Measurements from ENCODE around the gene METTL2A.
A peak's percentile ranks its signal among the peaks of the same experiment; 100 is the strongest.
"Not testable (repeated sequence)": the region's sequence is repeated elsewhere in the genome, so short reads cannot be mapped to it uniquely, and the experiment has no call there.

Gene METTL2A

DNA sequence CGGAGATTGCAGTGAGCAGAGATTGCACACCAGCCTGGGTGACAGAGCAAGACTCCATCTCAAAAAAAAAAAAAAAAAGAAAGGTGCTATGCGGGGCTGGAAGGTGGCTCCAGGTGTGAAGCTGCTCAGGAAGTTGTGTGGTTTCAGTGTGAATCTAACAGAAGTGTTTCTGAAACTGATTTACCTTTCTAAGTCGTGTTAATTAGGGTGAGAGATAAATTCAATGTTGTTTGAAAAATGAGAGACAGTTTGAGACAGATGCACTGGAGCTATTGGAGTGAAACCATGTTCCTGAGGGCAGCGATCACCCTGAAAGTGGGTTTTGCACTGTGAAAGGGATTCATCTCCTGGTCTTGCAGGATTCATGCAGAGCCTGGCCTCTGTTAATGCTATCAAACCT is 30.0 kb downstream of the METTL2A start:
- peaks cover 13% of the 10 kb centered on the region for H3K36me3 Mint-ChIP-seq (ENCODE audit: low read depth)
- H3K27me3 Mint-ChIP-seq; H3K4me1 Mint-ChIP-seq (ENCODE audit: low read depth); intact Hi-C loops (cut with micrococcal nuclease); H3K9me3 Mint-ChIP-seq; H3K27ac Mint-ChIP-seq; H3K4me3 Mint-ChIP-seq: not testable (repeated sequence)

DNA sequence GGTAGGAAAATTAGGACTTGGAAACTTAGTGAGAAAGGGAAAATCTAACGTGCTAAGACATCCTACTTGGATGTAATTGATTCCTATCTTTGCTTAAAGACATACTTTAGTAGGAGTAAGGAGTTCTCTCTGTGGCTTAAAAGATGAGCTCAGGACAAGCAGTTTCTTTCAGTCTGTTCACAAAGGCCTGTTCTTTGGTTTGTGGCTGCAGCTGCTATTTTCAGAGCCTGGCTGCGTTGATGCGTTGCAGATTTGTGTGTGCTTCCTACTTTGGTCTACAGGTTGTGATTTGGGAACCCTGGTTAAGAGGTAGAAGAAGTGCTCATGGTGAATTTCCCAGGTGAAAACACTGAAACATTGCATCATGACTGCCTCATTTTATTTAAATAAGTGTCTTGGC is 30.4 kb downstream of the METTL2A start:
- intact Hi-C loops (cut with micrococcal nuclease); H3K36me3 Mint-ChIP-seq (ENCODE audit: low read depth); H3K4me1 Mint-ChIP-seq (ENCODE audit: low read depth); H3K27ac Mint-ChIP-seq; H3K4me3 Mint-ChIP-seq; H3K27me3 Mint-ChIP-seq; H3K9me3 Mint-ChIP-seq: not testable (repeated sequence)

DNA sequence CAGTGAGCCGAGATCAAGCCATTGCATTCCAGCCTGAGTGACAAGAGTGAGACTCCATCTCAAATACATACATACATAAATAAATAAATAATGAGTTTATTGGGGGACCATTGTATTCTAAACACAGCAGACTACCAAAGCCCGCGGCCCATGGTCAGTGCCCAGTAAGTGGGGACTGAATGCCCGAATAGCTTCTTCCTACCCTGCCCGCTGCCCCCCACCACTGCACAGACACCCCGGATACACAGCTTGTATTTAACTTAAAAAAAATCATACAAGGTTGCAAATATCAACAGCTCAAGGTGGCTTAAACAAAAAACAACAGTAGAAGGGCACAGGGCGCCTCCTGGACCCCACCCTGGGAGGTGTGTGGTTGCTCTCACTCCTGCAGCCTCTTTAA is 32.3 kb downstream of the METTL2A start:
- Mint-ChIP-seq H3K4me1 (ENCODE audit: low read depth) (peaks cover 6% of the 10 kb centered on the region), H3K36me3 (ENCODE audit: low read depth) (no peaks in the 10 kb centered on the region), H3K9me3 (no peaks in the 10 kb centered on the region), H3K27ac (no peak overlapping the region), H3K4me3 (no peak overlapping the region), H3K27me3 (no peaks in the 10 kb centered on the region)
- intact Hi-C loops (cut with micrococcal nuclease): no loop called here

DNA sequence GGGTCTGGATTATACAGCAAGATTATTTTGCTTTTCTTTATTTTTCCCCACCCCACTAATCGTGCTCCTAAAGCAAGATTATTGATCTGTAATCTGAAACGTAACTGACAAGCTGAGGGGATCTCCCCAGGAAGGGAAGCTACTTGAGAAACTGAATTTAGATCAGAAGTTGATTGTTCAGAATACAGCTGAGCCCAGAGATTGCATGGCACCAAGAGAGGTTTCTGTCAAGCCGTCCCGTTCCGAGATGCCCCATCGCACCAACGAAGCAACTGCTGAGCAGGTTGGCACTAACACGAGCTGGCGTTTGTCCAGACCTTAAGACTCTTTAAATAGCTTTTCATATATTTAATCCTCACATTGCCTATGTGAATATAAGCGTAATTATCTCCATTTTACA is 34.8 kb downstream of the METTL2A start:
- intact Hi-C loops (cut with micrococcal nuclease); H3K27ac Mint-ChIP-seq; H3K9me3 Mint-ChIP-seq; H3K4me3 Mint-ChIP-seq; H3K36me3 Mint-ChIP-seq (ENCODE audit: low read depth); H3K27me3 Mint-ChIP-seq; H3K4me1 Mint-ChIP-seq (ENCODE audit: low read depth): not testable (repeated sequence)

DNA sequence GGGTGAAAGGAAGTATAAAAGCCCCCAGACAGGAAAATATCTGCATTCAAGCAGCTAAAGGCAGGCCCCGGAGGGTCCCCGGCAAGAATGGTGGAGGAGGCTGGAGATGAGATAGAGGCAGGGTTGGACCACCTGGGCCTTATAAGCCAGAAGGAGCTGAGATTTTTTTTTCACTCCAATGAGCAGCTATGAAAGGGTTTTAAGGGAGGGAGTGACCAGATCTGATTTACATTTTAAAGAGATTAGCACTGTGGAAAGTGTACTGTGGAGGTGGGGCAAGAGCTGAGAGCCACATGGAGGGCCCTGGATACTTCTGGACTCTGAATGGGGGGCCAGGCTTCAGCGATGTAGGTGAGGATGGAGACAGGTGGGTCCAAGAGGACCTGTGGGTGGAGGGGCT is 40.7 kb downstream of the METTL2A start:
- H3K9me3 Mint-ChIP-seq; H3K4me1 Mint-ChIP-seq (ENCODE audit: low read depth); H3K27me3 Mint-ChIP-seq; H3K27ac Mint-ChIP-seq; intact Hi-C loops (cut with micrococcal nuclease); H3K4me3 Mint-ChIP-seq; H3K36me3 Mint-ChIP-seq (ENCODE audit: low read depth): not testable (repeated sequence)

DNA sequence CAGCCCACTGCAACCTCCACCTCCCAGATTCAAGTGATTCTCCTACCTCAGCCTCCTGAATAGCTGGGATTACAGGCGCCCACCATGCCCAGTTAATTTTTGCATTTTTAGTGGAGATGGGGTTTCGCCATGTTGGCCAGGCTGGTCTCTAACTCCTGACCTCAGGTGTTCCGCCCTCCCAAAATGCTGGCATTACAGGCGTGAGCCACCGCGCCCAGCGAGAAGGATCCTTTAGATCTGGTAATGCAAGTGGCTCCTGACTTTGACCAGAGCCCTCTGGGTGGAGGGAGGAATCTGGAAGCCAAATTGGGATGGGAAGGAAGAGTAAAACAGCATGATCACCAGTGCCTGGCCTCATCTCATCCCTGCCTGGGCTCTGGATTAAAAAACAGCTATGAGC is 41.6 kb downstream of the METTL2A start:
- H3K27ac Mint-ChIP-seq; H3K27me3 Mint-ChIP-seq; intact Hi-C loops (cut with micrococcal nuclease); H3K9me3 Mint-ChIP-seq; H3K36me3 Mint-ChIP-seq (ENCODE audit: low read depth); H3K4me1 Mint-ChIP-seq (ENCODE audit: low read depth); H3K4me3 Mint-ChIP-seq: not testable (repeated sequence)

DNA sequence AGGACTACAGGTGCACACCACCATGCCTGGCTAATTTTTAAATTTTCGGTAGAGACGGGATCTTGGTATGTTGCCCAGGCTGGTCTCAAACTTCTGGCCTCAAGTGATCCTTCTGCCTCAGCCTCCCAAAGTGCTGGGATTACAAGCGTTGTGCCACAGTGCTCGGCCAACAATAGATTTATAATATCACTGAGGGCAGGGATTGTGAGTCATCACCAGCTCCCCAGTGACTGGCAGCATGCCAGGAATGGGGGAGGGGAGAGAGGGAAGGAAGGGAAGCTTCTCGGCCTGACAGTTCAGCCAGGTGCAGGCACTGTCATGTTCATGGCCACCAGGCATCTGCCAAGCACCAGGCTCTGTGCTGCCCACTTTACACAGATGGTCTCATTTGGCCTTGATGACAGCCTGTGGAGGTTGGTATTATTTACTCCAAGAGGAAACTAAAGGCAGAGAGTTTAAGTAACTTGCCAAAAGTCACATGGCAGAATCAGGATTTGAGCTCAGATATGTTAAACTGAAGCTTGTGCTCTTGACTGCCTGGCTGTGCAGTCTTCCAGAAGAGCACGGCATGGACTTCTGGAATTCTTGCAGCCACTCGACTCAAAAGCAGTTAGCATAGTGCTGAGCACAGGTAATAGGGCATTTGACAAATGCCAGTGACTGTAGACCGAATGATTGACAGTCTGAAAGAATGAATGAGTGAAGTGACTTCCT is 47.1 kb downstream of the METTL2A start:
- H3K4me3 Mint-ChIP-seq; H3K36me3 Mint-ChIP-seq (ENCODE audit: low read depth); H3K27me3 Mint-ChIP-seq; H3K9me3 Mint-ChIP-seq; H3K4me1 Mint-ChIP-seq (ENCODE audit: low read depth); intact Hi-C loops (cut with micrococcal nuclease): not testable (repeated sequence)
- peak overlapping the region; percentile 27 for H3K27ac Mint-ChIP-seq

DNA sequence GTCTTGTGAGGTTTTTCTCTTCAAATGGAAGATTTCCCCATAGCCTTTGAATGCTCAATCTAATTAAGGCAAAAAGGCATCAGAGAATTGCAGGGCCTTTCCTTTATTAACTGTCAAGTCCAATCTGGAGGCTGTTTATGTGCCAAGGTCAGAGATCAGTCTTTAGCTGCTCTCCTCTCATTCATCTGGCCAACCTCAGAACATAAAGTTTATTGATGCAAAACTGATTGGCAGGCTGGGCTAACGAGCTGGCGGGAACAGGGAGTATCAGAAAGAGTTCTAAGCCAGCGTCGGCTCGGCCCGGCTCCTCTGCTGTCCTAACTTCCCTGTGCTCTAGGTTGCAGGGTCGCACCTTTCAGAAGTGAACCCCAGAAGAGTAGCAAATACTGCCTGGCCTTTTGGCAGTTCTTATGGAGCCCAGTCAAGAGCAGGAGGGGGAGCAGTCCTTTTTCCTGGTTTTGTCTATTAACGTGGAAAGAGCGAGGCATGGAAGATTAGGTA is 47.7 kb downstream of the METTL2A start:
- H3K4me3 Mint-ChIP-seq; H3K27me3 Mint-ChIP-seq; H3K9me3 Mint-ChIP-seq; intact Hi-C loops (cut with micrococcal nuclease); H3K36me3 Mint-ChIP-seq (ENCODE audit: low read depth); H3K4me1 Mint-ChIP-seq (ENCODE audit: low read depth); H3K27ac Mint-ChIP-seq: not testable (repeated sequence)

DNA sequence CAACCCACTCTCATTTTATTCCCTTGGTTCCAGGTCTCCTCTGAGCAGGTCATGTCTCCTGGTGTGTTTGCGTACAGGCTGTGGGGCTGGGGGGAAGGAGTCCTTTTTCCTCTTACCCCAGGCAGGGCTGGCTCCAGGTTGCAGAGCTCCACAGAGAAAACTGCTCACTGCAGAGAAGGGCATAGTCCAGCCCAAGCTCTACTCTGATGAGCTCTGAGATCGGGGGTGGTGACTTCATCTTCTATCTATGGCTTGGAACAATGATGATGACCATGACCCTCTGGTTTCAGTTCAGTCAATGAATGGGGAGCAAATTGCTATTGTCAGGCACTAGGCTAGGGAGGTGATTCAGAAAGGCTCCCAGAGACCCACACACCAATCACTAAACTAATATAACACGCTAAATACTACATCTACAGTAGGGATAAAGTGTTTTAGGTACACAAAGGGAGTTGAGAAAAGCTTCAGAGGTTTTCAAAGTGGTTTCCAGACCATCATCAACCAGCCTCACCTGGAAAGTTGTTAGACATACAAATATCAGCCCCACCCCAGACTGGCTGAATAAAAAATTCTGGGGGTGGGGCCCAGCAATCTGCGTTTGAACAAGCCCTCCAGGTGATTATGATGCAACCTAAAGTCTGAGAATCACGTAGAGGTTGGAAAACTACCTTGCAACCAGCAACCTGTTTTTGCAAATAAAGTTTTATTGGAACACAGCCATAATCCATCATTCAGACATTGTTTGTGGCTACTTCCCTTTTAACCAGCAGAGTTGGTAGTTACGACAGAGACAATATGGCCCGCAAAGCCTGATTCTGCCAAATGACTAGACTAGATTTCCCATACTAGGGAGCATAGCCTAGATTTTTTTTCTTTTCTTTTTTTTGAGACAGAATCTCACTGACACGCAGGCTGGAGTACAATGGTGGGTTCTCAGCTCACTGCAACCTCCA is 49.6 kb downstream of the METTL2A start:
- H3K27ac Mint-ChIP-seq: not testable (repeated sequence)

DNA sequence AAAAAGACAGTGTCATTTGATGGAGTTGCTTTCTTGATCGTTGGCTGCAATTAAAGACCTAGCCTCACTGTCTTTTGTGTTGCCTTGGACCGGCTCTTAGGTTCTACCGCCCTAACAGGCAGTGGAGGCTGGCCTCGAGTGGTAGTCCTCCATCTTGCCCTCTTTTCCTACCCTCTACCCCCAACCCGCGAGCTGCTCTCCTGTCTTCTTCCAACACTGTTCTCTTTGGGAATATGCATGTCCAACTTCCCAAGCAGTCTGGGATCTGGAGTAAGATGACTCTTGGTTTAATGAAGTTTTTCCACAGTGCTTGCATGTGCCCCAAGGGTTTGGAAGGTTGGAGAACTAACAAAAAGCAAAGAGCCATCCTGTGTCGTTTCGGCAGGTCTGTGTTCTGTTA is 53.4 kb downstream of the METTL2A start:
- H3K4me3 Mint-ChIP-seq: peak overlapping the region; percentile 66
- H3K27ac Mint-ChIP-seq: peak overlapping the region; percentile 8
- H3K27me3 Mint-ChIP-seq; H3K9me3 Mint-ChIP-seq; intact Hi-C loops (cut with micrococcal nuclease): not testable (repeated sequence)
- peaks cover 23% of the 10 kb centered on the region for H3K36me3 Mint-ChIP-seq (ENCODE audit: low read depth)
- H3K4me1 Mint-ChIP-seq (ENCODE audit: low read depth): peaks cover 21% of the 10 kb centered on the region

More for the DNA sequence above, 49.6 kb downstream of the METTL2A start:
- intact Hi-C loops (cut with micrococcal nuclease); H3K4me3 Mint-ChIP-seq; H3K9me3 Mint-ChIP-seq; H3K36me3 Mint-ChIP-seq (ENCODE audit: low read depth); H3K27me3 Mint-ChIP-seq: not testable (repeated sequence)
- H3K4me1 Mint-ChIP-seq (ENCODE audit: low read depth): peaks cover 14% of the 10 kb centered on the region

DNA sequence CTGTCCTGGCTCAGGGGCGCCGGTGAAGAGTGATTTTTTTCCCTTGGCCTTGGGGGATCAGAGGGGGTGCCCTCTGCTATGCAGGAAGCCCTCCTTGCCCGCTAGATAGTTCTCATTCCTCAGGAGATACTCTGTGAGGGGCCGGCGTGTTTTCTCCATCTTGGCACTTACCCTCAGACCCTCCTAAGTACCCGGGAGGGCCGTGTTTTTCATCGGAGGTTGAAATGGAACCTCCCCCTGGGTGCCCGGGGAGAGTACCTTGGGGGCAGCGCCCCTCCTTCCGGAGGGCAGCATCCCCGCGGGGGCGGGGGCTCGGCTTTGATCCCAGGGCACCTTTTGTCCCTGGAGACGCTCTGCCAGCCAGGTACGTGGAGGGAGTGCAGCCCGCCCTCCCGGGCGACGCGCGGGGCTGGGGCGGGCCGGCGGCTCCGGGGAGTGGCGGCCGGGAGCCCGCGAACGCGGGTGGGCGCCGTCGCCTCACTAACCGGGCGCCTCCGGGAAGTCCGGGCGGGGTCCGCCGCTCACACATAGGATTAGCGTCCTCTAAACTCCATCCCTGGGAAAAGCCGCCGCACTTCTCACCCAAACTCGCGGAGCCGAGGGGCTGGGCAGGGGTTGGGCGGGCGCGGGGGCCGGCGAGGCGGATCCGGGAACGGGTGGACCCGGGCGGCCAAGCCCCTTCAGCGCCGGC is 54.2 kb downstream of the METTL2A start:
- H3K27me3 Mint-ChIP-seq; intact Hi-C loops (cut with micrococcal nuclease); H3K9me3 Mint-ChIP-seq: not testable (repeated sequence)
- Mint-ChIP-seq H3K4me3 (peak overlapping the region; percentile 66), H3K36me3 (ENCODE audit: low read depth) (peaks cover 31% of the 10 kb centered on the region), H3K27ac (peak overlapping the region; percentile 8), H3K4me1 (ENCODE audit: low read depth) (peaks cover 21% of the 10 kb centered on the region)

DNA sequence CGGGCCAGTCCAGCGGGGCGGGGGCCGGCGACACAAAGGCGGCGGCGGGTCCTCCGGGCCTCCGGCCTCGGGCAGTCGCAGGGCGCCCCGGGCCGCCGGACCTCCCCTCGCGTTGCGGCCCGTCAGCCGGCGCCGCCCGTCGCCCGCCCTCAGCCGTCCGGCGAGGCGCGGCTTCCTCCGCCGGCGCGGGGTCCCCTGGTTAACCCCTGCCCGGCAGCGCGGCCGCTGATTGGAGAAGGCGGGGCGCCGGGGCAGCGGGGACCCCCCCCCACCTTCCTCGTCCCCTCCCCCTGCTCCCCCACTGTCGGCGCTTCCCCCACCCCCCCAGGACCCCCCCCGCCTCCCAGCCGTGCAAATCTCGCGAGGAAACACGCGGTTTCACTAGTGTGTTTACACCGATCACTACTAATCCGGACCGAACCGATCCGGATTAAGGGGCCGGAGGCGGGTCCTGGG is 54.8 kb downstream of the METTL2A start, which contains the start of gene TLK2:
TSS of gene TLK2 (plus strand) at position 402 of the 456 bp plus-strand sequence. CDS start 2,301 bp downstream, outside the sequence.
- H3K36me3 Mint-ChIP-seq (ENCODE audit: low read depth): peaks cover 37% of the 10 kb centered on the region
- peak within 1 kb of the TSS; percentile 85 for H3K4me3 Mint-ChIP-seq
- intact Hi-C loops (cut with micrococcal nuclease): no loop called here
- H3K4me1 Mint-ChIP-seq (ENCODE audit: low read depth): peaks cover 21% of the 10 kb centered on the region
- no peaks in the 10 kb centered on the region for H3K9me3 Mint-ChIP-seq
- peak within 1 kb of the TSS; percentile 93 for H3K27ac Mint-ChIP-seq
- H3K27me3 Mint-ChIP-seq: no peaks in the 10 kb centered on the region

DNA sequence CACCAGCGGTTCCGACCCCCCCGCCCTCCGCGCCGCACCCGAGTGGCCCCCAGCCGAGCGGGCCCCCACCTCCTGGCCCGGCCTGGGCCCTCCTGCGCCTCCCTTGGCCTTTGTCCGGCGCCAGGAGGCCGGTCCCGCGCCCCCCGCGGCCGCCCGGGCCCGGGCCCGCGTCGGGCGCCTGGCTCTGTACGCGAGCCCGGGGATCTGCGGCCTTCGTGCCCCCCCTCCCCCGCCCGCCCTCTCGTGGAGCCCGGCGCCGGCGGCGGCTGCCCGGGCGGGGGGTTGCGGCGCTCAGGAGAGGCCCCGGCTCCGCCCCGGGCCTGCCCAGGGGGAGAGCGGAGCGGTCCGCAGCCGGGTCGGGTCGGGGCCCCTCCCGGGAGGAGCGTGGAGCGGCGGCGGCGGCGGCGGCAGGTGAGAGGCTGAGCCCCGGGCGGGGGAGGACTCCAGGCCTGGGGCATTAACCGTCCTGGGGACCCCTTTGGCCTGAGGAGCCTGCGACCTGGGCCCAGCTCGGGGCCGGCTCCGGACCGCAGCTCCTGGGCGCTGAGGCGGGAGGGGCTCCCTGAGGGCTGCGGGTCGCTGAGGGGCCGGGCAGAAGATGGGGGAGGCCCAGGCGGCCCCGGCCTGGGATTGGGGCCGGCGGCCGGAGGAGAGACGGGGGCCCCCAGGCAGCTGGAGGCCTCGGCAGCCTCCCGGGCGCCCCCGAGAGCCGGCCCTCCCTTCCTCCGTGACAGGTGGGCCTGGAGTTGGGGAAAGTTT is 55.4 kb downstream of the METTL2A start:
- peak overlapping the region; percentile 93 for H3K27ac Mint-ChIP-seq
- H3K4me3 Mint-ChIP-seq: peak overlapping the region; percentile 85
- H3K36me3 Mint-ChIP-seq (ENCODE audit: low read depth): peaks cover 43% of the 10 kb centered on the region
- intact Hi-C loops (cut with micrococcal nuclease); H3K27me3 Mint-ChIP-seq; H3K9me3 Mint-ChIP-seq: not testable (repeated sequence)
- peaks cover 21% of the 10 kb centered on the region for H3K4me1 Mint-ChIP-seq (ENCODE audit: low read depth)
